COLO668 (cell line): Measurements from ENCODE around the gene DUSP7.

Experiments used
- DNase-seq: peaks from one replicate; lab custom pipeline; 2025; ENCODE audit not compliant: unreplicated experiment; lab: John Stamatoyannopoulos, UW

The DUSP7 gene

GRCh38 chr3:52030714-52031310 is 25.6 kb downstream of the DUSP7 start:
- DNase-seq = no peak

- no peak for DNase-seq
Measured at GRCh38 chr3:52029535-52029934, 26.8 kb downstream of the DUSP7 start.

GRCh38 chr3:52029053-52029452 is 27.3 kb downstream of the DUSP7 start:
- no peak for DNase-seq

- no peak for DNase-seq
Measured at GRCh38 chr3:52028572-52028971, 27.8 kb downstream of the DUSP7 start.

GRCh38 chr3:52026041-52026440 is 30.3 kb downstream of the DUSP7 start:
- DNase-seq = no peak

GRCh38 chr3:52025453-52025852 is 30.9 kb downstream of the DUSP7 start:
- no peak for DNase-seq

- DNase-seq = no peak
Measured at GRCh38 chr3:52024765-52025452, 31.5 kb downstream of the DUSP7 start.

GRCh38 chr3:52023860-52024764 is 32.3 kb downstream of the DUSP7 start:
- DNase-seq = no peak

- DNase-seq = no peak
Measured at GRCh38 chr3:52023101-52023770, 33.1 kb downstream of the DUSP7 start.

- peak; percentile 8 for DNase-seq
Measured at GRCh38 chr3:52022323-52023100, 33.9 kb downstream of the DUSP7 start.

GRCh38 chr3:52021489-52022268 is 34.7 kb downstream of the DUSP7 start:
- peak; percentile 73 for DNase-seq

GRCh38 chr3:52020796-52021195 is 35.6 kb downstream of the DUSP7 start:
- no peak for DNase-seq

- no peak for DNase-seq
Measured at GRCh38 chr3:52019352-52020080, 36.9 kb downstream of the DUSP7 start.

- no peak for DNase-seq
Measured at GRCh38 chr3:52018319-52019000, 37.9 kb downstream of the DUSP7 start.

- DNase-seq = no peak
Measured at GRCh38 chr3:52017586-52017985, 38.8 kb downstream of the DUSP7 start.

- no peak for DNase-seq
Measured at GRCh38 chr3:52015438-52016228, 40.7 kb downstream of the DUSP7 start.

- no peak for DNase-seq
Measured at GRCh38 chr3:52014613-52015012, 41.8 kb downstream of the DUSP7 start.
